NOMO-1 treated with dmso at 0.1 percent for 144 hours (cell line): ENCODE measurements around the gene PLPP3.
"Not testable (repeated sequence)": the region's sequence is repeated elsewhere in the genome, so short reads cannot be mapped to it uniquely, and the experiment has no call there.

Experiments
- DNase-seq: peaks from one replicate; lab custom pipeline; 2025; ENCODE audit not compliant: unreplicated experiment; lab: John Stamatoyannopoulos, UW

Gene PLPP3

GRCh38 chr1:56578963-56579875 lies at the start of gene PLPP3:
Gene PLPP3, minus strand, starts transcription at chr1:56579563. Its CDS starts 547 bp downstream, at chr1:56579016.
- peak; percentile 78 for DNase-seq

- DNase-seq: no peak
These were observed 48.3 kb upstream of the PLPP3 start for GRCh38 chr1:56627636-56628039.

- no peak for DNase-seq
These were observed 47.8 kb upstream of the PLPP3 start for GRCh38 chr1:56627019-56627635.

GRCh38 chr1:56626546-56626945 lies 47.2 kb upstream of the PLPP3 start:
- DNase-seq: no peak

- DNase-seq: no peak
These were observed 46.6 kb upstream of the PLPP3 start for GRCh38 chr1:56625819-56626440.

GRCh38 chr1:56617141-56617540 lies 37.8 kb upstream of the PLPP3 start:
- DNase-seq: no peak

GRCh38 chr1:56610770-56611169 lies 31.4 kb upstream of the PLPP3 start:
- not testable (repeated sequence) for DNase-seq

- DNase-seq: not testable (repeated sequence)
These were observed 30.7 kb upstream of the PLPP3 start for GRCh38 chr1:56610097-56610496.

GRCh38 chr1:56595397-56596191 lies 16.2 kb upstream of the PLPP3 start:
- not testable (repeated sequence) for DNase-seq

- no peak for DNase-seq
These were observed 12.5 kb upstream of the PLPP3 start for GRCh38 chr1:56591909-56592308.

GRCh38 chr1:56590520-56591011 lies 11.2 kb upstream of the PLPP3 start:
- DNase-seq: no peak

- no peak for DNase-seq
These were observed 10.0 kb upstream of the PLPP3 start for GRCh38 chr1:56589369-56589768.

- DNase-seq: no peak
These were observed 7.1 kb upstream of the PLPP3 start for GRCh38 chr1:56586502-56586901.

- DNase-seq: no peak
These were observed 6.6 kb upstream of the PLPP3 start for GRCh38 chr1:56585985-56586384.

GRCh38 chr1:56584910-56585528 lies 5.7 kb upstream of the PLPP3 start:
- no peak for DNase-seq

GRCh38 chr1:56583957-56584468 lies 4.7 kb upstream of the PLPP3 start:
- no peak for DNase-seq

GRCh38 chr1:56580771-56581170 lies 1.4 kb upstream of the PLPP3 start:
- no peak for DNase-seq

GRCh38 chr1:56578138-56578962 lies 1.0 kb downstream of the PLPP3 start:
- peak; percentile 29 for DNase-seq

- DNase-seq: no peak
These were observed 1.8 kb downstream of the PLPP3 start for GRCh38 chr1:56577406-56578137.
